Measurements from ENCODE around the gene GP1BB. TPM values are rescaled to one million over a fixed set of nuclear protein-coding genes. Genes with fewer than 3 reads are reported as not detected.

GP1BB gene
- polyA plus RNA-seq, 3 donors = 0.13 to 1.5 (median 0.26) TPM

GRCh38 chr22:19709063-19709769, 14.1 kb upstream of the GP1BB start:
- Histone ChIP-seq H3K9me3 (replicated peaks in 1 of 2; ENCODE audit: control insufficient read depth in 1 of 2, insufficient read depth in 1 of 2, low read length in 2 of 2) (peaks cover 0 to 2% of the 10 kb centered on the region in 2 donors), H2AFZ (ENCODE audit: insufficient read depth, low read depth, low read length, poor library complexity, severe bottlenecking) (no peak overlapping the region), H4K20me1 (ENCODE audit: insufficient read depth, low read length) (no peaks in the 10 kb centered on the region), H3K4me2 (replicated peaks; ENCODE audit: extremely low read depth, low read length, poor library complexity, severe bottlenecking) (no peak overlapping the region), H3K4me1 (ENCODE audit: control insufficient read depth in 1 of 2, insufficient read depth in 2 of 2, low read length in 2 of 2) (peaks cover 4 to 13% of the 10 kb centered on the region in 2 donors), H3K4me3 (replicated peaks in 1 of 3; ENCODE audit: low read depth in 2 of 3, low read length in 3 of 3) (no peak overlapping the region), H3K36me3 (replicated peaks in 1 of 2; ENCODE audit: control insufficient read depth in 1 of 2, insufficient read depth in 2 of 2, low read length in 2 of 2) (no peaks in the 10 kb centered on the region), H3K27me3 (ENCODE audit: control insufficient read depth in 2 of 2, insufficient read depth in 2 of 2, low read length in 2 of 2) (peaks cover 0 to 12% of the 10 kb centered on the region in 2 donors), H3K79me2 (ENCODE audit: insufficient read depth, low read length) (no peaks in the 10 kb centered on the region), H3K27ac (ENCODE audit: low read depth in 1 of 2, low read length in 2 of 2) (no peak overlapping the region), H3K9ac (ENCODE audit: insufficient read depth, low read length, poor library complexity, severe bottlenecking) (no peak overlapping the region)
- H3K27ac Mint-ChIP-seq = peak overlapping the region in 1 of 7 donors; percentile 54
- intact Hi-C loops (cut with micrococcal nuclease) = no loop called here
- TF ChIP-seq, protein P1, sequence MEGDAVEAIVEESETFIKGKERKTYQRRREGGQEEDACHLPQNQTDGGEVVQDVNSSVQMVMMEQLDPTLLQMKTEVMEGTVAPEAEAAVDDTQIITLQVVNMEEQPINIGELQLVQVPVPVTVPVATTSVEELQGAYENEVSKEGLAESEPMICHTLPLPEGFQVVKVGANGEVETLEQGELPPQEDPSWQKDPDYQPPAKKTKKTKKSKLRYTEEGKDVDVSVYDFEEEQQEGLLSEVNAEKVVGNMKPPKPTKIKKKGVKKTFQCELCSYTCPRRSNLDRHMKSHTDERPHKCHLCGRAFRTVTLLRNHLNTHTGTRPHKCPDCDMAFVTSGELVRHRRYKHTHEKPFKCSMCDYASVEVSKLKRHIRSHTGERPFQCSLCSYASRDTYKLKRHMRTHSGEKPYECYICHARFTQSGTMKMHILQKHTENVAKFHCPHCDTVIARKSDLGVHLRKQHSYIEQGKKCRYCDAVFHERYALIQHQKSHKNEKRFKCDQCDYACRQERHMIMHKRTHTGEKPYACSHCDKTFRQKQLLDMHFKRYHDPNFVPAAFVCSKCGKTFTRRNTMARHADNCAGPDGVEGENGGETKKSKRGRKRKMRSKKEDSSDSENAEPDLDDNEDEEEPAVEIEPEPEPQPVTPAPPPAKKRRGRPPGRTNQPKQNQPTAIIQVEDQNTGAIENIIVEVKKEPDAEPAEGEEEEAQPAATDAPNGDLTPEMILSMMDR (IDR thresholded peaks at IDR 0.05) = no peak
- peaks cover 0 to 3% (median 0%) of the 10 kb centered on the region in 7 donors for H3K9me3 Mint-ChIP-seq
- no peak overlapping the region for H3K4me3 Mint-ChIP-seq
- peaks cover 13 to 19% (median 14%) of the 10 kb centered on the region in 3 donors for H3K27me3 Mint-ChIP-seq (ENCODE audit: low read depth in 3 of 3)
- 94% methylated on average over 19 of the region's 19 CpGs for WGBS (ENCODE audit: insufficient coverage)
- H3K36me3 Mint-ChIP-seq = peaks cover 0 to 2% of the 10 kb centered on the region in 2 donors
- no peak for DNase-seq
- H3K4me1 Mint-ChIP-seq = peaks cover 9% of the 10 kb centered on the region

DNA sequence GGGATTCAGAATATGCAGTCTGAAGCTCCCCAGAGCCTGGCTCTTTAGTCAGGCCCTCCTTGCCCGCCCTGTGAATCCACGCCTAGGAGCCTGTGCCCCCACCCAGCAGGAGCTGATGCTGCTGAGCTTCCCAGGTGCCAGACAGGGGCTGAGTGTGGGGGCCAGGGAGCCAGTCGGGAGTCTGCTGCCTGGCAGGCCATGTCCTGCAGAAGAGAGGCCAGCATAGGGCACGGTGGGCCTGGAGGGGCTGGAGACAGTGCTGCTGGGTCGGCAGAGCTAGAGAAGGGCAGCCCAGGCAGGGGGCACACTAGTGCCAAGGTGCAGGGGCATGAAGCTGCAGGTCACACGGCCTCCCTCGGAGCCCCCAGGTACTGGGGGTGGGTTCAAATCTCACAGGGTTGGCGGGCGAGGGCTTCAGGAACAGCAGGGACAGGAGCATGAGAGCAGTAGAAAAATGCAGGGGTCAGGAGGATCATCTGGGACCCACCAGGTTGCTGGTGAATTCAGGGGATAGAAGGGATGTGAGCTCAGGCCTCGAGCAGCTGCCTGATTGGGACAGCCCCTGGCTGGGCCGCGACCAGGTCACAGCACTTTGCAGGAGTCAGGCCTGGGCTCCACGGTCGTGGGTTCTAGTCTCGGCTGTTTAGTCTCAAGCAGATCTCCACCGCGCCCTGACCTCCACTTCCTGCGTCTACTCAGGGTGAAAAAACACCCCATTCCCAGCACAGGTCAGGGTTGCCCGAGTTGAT, 13.1 kb upstream of the GP1BB start:
- Mint-ChIP-seq H3K9me3 (peaks cover 0 to 5% (median 0%) of the 10 kb centered on the region in 7 donors), H3K27ac (peak overlapping the region in 2 of 7 donors; percentile 6 to 64), H3K36me3 (peaks cover 0 to 2% of the 10 kb centered on the region in 2 donors), H3K4me3 (no peak overlapping the region), H3K27me3 (ENCODE audit: low read depth in 3 of 3) (peaks cover 13 to 26% (median 22%) of the 10 kb centered on the region in 3 donors), H3K4me1 (peaks cover 11% of the 10 kb centered on the region)
- H3K27me3 ChIP-seq (ENCODE audit: control insufficient read depth in 2 of 2, insufficient read depth in 2 of 2, low read length in 2 of 2) = peaks cover 0 to 17% of the 10 kb centered on the region in 2 donors
- no peak overlapping the region for H2AFZ ChIP-seq (ENCODE audit: insufficient read depth, low read depth, low read length, poor library complexity, severe bottlenecking)
- intact Hi-C loops (cut with micrococcal nuclease) = no loop called here
- TF ChIP-seq, protein P1 (IDR thresholded peaks at IDR 0.05) = no peak
- no peaks in the 10 kb centered on the region for H4K20me1 ChIP-seq (ENCODE audit: insufficient read depth, low read length)
- 94% methylated on average over 19 of the region's 19 CpGs for WGBS (ENCODE audit: insufficient coverage)
- peaks cover 8 to 19% of the 10 kb centered on the region in 2 donors for H3K4me1 ChIP-seq (ENCODE audit: control insufficient read depth in 1 of 2, insufficient read depth in 2 of 2, low read length in 2 of 2)
- H3K4me3 ChIP-seq (replicated peaks in 1 of 3; ENCODE audit: low read depth in 2 of 3, low read length in 3 of 3) = no peak overlapping the region
- no peak overlapping the region for H3K9ac ChIP-seq (ENCODE audit: insufficient read depth, low read length, poor library complexity, severe bottlenecking)
- H3K27ac ChIP-seq (ENCODE audit: low read depth in 1 of 2, low read length in 2 of 2) = no peak overlapping the region
- H3K36me3 ChIP-seq (replicated peaks in 1 of 2; ENCODE audit: control insufficient read depth in 1 of 2, insufficient read depth in 2 of 2, low read length in 2 of 2) = no peaks in the 10 kb centered on the region
- peaks cover 0 to 2% of the 10 kb centered on the region in 2 donors for H3K9me3 ChIP-seq (replicated peaks in 1 of 2; ENCODE audit: control insufficient read depth in 1 of 2, insufficient read depth in 1 of 2, low read length in 2 of 2)
- H3K79me2 ChIP-seq (ENCODE audit: insufficient read depth, low read length) = no peaks in the 10 kb centered on the region
- H3K4me2 ChIP-seq (replicated peaks; ENCODE audit: extremely low read depth, low read length, poor library complexity, severe bottlenecking) = no peak overlapping the region
- DNase-seq = no peak
